Small intestine (tissue), 7 donors: ENCODE data around the gene CDH15. TPM values are rescaled to one million over a fixed set of nuclear protein-coding genes. Genes with fewer than 3 reads are reported as not detected.
"Not testable (repeated sequence)": the region's sequence is repeated elsewhere in the genome, so short reads cannot be mapped to it uniquely, and the experiment has no call there.

Experiments used
- DNase-seq, 2 donors: peaks; one replicate each; pipeline versions ENCODE4 v3.0.0 to v3.0.0-alpha.2; 2013
- FAIRE-seq: peaks from 2 replicates; lab custom pipeline; 2012; peaks lifted over from hg19 to GRCh38; lab: Jason Lieb, UNC
- H3K27ac ChIP-seq, 3 donors: one replicate each; pipeline ENCODE4 v1.5.1; 2013; ENCODE audit warnings: low read length in 2 of 3, mild to moderate bottlenecking in 2 of 3, control low read depth in 1 of 3, inconsistent platforms in 1 of 3, low read depth in 1 of 3, moderate library complexity in 1 of 3
- H3K27me3 ChIP-seq, 3 donors: one replicate each; pipeline ENCODE4 v1.6.1; 2013; ENCODE audit warnings: low read length in 3 of 3, inconsistent platforms in 1 of 3; ENCODE audit not compliant: control insufficient read depth in 3 of 3, insufficient read depth in 3 of 3
- H3K36me3 ChIP-seq, 3 donors: one replicate each; pipeline ENCODE4 v1.6.1; 2013; ENCODE audit warnings: low read length in 3 of 3, inconsistent platforms in 1 of 3, low read depth in 1 of 3, mild to moderate bottlenecking in 1 of 3, moderate library complexity in 1 of 3; ENCODE audit not compliant: control insufficient read depth in 3 of 3, insufficient read depth in 2 of 3
- H3K4me1 ChIP-seq, 3 donors: one replicate each; pipeline ENCODE4 v1.6.1; 2013; ENCODE audit warnings: low read length in 2 of 3, inconsistent platforms in 1 of 3, low read depth in 1 of 3, mild to moderate bottlenecking in 1 of 3, moderate library complexity in 1 of 3; ENCODE audit not compliant: control insufficient read depth in 3 of 3, insufficient read depth in 2 of 3
- H3K4me3 ChIP-seq, 3 donors: one replicate each; pipeline ENCODE4 v1.5.1; 2013; ENCODE audit warnings: low read length in 3 of 3, control low read depth in 1 of 3, inconsistent platforms in 1 of 3, low read depth in 1 of 3, mild to moderate bottlenecking in 1 of 3, moderate library complexity in 1 of 3
- H3K9me3 ChIP-seq, 2 donors: one replicate each; pipeline ENCODE4 v1.6.1; 2013; ENCODE audit warnings: low read depth in 1 of 2, low read length in 1 of 2; ENCODE audit not compliant: control insufficient read depth in 2 of 2, insufficient read depth in 1 of 2
- WGBS, 3 donors: extraction: QIAGEN DNeasy Blood & Tissue Kit; methylation state at CpG; one replicate each; pipeline ENCODE4 v1.1.7; 2013; 5-methylcytosine and 5-hydroxymethylcytosine counted together
- polyA plus RNA-seq, 4 donors: library from polyadenylated mRNA; stranded (reverse) in 3 of 4; unstranded in 1 of 4; fragments of 200-250 nt in 3 of 4; fragments of 120-200 nt in 1 of 4; gene quantifications; one replicate each; pipeline versions ENCODE4 v1.2.1 to v1.2.3, GENCODE V29; 2013
- donor health status: healthy with polysubstance abuse.
- donor health status: control.
- donor health status: control.
- donor health status: Bipolar disorder and iron deficiency.
- donor health status: healthy.

Gene CDH15
- polyA plus RNA-seq, 4 donors = 0.04 to 0.66 TPM; not detected in 2

DNA sequence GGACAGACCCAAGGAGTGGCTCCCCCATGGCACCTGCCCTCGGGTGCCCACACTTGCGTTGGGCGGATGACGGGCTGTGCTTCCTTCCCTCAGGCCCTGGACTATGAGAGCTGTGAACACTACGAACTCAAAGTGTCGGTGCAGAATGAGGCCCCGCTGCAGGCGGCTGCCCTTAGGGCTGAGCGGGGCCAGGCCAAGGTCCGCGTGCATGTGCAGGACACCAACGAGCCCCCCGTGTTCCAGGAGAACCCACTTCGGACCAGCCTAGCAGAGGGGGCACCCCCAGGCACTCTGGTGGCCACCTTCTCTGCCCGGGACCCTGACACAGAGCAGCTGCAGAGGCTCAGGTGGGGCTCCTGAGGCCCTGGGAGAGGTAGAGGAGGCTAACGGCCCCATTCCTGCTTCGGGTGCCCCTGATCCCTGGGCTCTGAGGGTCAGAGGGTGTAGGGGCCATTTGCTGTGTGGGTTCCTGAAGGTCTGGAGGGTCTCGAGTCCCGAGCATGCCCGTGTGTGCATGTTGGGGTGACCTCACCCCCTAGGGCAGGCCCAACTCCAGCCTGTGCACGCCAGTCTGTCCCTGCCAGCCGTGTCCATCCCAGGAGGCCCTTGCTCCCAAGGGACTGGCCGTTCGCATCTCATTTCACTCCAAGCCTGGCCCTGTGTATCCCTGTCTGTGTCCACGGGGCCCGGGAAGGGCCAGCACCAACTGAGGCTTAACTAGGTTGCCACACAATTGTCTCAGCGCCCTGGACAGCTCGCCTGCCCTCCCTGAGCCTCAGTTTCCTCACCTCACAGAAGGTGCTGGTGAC lies 18.8 kb downstream of the CDH15 start:
- no peak for FAIRE-seq
- Histone ChIP-seq H3K27ac (no peak overlapping the region), H3K27me3 (peaks cover 0 to 18% (median 3%) of the 10 kb centered on the region in 3 donors), H3K36me3 (no peaks in the 10 kb centered on the region), H3K9me3 (no peaks in the 10 kb centered on the region), H3K4me1 (no peaks in the 10 kb centered on the region), H3K4me3 (no peak overlapping the region)
- DNase-seq = no peak
- WGBS, 3 donors = 46 to 65% (median 56%) methylated on average over 26 to 28 of the region's 28 CpGs

DNA sequence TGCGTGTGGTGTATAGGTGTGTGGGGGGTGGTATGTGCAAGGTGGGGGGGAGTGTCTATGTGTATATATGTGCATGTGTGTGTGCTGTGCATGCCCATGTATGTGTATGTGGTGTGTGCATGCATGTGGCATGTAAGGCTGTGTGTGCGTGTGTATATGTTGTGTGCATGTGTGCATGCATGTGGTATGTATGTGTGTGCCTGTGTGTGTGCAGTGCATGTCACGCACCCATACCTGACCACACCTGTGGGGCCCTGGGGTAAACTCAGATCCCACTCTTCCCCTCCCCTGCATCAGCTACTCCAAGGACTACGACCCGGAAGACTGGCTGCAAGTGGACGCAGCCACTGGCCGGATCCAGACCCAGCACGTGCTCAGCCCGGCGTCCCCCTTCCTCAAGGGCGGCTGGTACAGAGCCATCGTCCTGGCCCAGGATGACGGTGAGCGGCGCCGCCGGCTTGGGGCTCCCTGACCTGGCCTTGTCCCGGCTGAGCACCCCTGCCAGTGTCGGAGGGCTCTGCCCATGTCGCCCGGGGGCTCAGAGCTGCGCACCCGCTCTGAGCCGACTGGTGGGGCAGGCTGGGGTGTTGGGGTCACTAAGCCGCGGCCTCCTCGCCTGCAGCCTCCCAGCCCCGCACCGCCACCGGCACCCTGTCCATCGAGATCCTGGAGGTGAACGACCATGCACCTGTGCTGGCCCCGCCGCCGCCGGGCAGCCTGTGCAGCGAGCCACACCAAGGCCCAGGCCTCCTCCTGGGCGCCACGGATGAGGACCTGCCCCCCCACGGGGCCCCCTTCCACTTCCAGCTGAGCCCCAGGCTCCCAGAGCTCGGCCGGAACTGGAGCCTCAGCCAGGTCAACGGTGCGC lies 19.7 kb downstream of the CDH15 start:
- Histone ChIP-seq H3K4me3 (no peak overlapping the region), H3K4me1 (no peaks in the 10 kb centered on the region), H3K9me3 (no peaks in the 10 kb centered on the region), H3K27me3 (peaks cover 0 to 18% (median 3%) of the 10 kb centered on the region in 3 donors), H3K27ac (no peak overlapping the region), H3K36me3 (no peaks in the 10 kb centered on the region)
- DNase-seq (no peak), FAIRE-seq (no peak)
- 49 to 57% (median 57%) methylated on average over 37 to 44 of the region's 44 CpGs for WGBS, 3 donors

DNA sequence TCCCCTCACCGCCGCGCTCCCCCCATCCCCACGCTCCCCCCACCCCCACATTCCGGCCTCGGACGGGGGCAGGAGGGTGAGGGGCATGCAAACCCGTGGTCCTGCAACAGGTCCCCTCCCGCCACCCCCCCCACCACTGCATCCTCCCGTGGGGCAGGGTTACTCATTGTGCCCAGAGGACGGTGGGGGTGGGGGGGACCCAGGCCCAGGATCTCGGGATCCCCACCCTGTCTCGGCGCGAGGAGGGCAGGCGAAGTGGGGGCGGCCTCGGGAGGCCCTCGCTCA lies 20.3 kb downstream of the CDH15 start:
- Histone ChIP-seq H3K4me3 (peak overlapping the region in 1 of 3 donors; percentile 39), H3K27me3 (peaks cover 0 to 18% (median 3%) of the 10 kb centered on the region in 3 donors), H3K4me1 (no peaks in the 10 kb centered on the region), H3K9me3 (no peaks in the 10 kb centered on the region), H3K36me3 (no peaks in the 10 kb centered on the region), H3K27ac (no peak overlapping the region)
- no peak for DNase-seq
- no peak for FAIRE-seq
- WGBS, 3 donors = 0 to 2% (median 0%) methylated on average over 5 to 19 of the region's 19 CpGs

DNA sequence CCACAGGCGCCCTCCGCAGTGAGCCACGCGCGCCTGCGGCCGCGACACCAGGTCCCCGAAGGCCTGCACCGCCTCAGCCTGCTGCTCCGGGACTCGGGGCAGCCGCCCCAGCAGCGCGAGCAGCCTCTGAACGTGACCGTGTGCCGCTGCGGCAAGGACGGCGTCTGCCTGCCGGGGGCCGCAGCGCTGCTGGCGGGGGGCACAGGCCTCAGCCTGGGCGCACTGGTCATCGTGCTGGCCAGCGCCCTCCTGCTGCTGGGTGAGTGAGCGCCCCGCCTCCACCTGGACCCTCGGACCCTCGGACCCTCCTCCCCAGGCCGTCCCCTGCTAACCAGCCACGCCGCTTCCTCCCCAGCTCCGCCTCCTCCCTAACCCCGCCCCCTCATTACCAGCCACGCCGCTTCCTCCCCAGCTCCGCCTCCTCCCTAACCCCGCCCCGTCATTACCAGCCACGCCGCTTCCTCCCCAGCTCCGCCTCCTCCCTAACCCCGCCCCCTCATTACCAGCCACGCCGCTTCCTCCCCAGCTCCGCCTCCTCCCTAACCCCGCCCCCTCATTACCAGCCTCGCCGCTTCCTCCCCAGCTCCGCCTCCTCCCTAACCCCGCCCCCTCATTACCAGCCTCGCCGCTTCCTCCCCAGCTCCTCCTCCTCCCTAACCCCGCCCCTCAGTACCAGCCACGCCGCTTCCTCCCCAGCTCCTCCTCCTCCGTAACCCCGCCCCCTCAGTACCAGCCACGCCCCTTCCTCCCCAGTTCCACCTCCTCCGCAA lies 20.8 kb downstream of the CDH15 start:
- not testable (repeated sequence) for FAIRE-seq, H3K9me3 ChIP-seq, H3K4me1 ChIP-seq, H3K36me3 ChIP-seq
- H3K27ac ChIP-seq = peak overlapping the region in 1 of 3 donors; percentile 25
- 1 to 5% (median 2%) methylated on average over 37 to 63 of the region's 63 CpGs for WGBS, 3 donors
- DNase-seq = peak in 1 of 2 donors; percentile 69
- H3K27me3 ChIP-seq = peaks cover 1 to 18% (median 3%) of the 10 kb centered on the region in 3 donors
- peak overlapping the region in 1 of 3 donors; percentile 39 for H3K4me3 ChIP-seq

DNA sequence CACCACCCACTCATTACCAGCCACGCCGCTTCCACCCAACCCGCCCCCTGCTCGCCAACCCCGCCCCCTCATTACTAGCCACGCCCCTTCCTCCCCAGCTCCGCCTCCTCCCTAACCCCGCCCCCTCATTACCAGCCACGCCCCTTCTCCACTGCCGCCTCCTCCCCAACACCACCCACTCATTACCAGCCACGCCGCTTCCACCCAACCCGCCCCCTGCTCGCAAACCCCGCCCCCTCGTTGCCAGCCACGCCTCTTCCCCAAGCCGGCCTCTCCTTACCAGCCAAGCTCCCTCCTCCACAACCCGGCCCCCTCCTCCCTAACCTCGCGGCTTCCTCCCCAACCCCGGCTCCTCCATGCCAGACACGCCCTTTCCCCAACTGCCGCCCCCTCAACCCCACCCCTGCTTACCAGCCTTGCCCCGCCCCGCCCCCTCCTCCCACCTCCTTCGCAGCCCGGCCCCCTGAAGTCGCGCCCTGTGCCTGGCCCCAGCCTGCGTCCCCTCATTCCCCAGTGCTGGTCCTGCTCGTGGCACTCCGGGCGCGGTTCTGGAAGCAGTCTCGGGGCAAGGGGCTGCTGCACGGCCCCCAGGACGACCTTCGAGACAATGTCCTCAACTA lies 21.5 kb downstream of the CDH15 start:
- Histone ChIP-seq H3K4me3 (peak overlapping the region in 1 of 3 donors; percentile 10), H3K27me3 (peaks cover 3 to 19% (median 4%) of the 10 kb centered on the region in 3 donors), H3K27ac (no peak overlapping the region), H3K4me1 (no peaks in the 10 kb centered on the region), H3K9me3 (no peaks in the 10 kb centered on the region), H3K36me3 (no peaks in the 10 kb centered on the region)
- no peak for FAIRE-seq
- 7 to 16% (median 16%) methylated on average over 29 to 39 of the region's 39 CpGs for WGBS, 3 donors
- DNase-seq = no peak

DNA sequence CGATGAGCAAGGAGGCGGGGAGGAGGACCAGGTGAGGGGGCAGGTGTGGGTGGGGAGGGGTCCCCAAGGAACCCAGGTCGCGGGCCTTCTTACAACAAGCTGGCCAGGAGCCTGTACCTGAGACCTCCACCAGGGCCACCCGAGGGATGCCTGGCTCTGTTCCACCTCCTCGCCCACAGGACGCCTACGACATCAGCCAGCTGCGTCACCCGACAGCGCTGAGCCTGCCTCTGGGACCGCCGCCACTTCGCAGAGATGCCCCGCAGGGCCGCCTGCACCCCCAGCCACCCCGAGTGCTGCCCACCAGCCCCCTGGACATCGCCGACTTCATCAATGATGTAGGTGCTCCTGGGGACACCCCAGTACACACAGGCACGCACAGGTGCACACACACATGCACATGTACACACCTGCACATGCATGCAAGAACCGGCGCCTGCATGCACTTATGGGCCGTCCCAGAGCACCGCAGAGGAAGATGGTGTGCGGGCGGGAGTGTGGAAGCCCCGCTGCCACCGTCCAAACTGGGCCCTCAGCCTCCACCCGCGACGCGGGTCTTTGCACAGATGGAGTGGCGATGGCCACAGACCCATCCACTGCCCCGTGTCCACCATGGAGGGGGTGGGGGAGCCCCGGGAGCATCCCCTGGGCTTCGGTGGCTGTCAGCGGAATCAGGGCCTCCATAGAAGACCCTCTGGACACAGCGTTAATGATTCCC lies 22.2 kb downstream of the CDH15 start:
- H3K4me1 ChIP-seq = no peaks in the 10 kb centered on the region
- 68 to 73% (median 72%) methylated on average over 35 to 38 of the region's 38 CpGs for WGBS, 3 donors
- no peaks in the 10 kb centered on the region for H3K9me3 ChIP-seq
- no peak for DNase-seq
- H3K27me3 ChIP-seq = peaks cover 3 to 21% (median 7%) of the 10 kb centered on the region in 3 donors
- no peak overlapping the region for H3K27ac ChIP-seq
- no peak for FAIRE-seq
- H3K36me3 ChIP-seq = no peaks in the 10 kb centered on the region
- peak overlapping the region in 1 of 3 donors; percentile 10 for H3K4me3 ChIP-seq

DNA sequence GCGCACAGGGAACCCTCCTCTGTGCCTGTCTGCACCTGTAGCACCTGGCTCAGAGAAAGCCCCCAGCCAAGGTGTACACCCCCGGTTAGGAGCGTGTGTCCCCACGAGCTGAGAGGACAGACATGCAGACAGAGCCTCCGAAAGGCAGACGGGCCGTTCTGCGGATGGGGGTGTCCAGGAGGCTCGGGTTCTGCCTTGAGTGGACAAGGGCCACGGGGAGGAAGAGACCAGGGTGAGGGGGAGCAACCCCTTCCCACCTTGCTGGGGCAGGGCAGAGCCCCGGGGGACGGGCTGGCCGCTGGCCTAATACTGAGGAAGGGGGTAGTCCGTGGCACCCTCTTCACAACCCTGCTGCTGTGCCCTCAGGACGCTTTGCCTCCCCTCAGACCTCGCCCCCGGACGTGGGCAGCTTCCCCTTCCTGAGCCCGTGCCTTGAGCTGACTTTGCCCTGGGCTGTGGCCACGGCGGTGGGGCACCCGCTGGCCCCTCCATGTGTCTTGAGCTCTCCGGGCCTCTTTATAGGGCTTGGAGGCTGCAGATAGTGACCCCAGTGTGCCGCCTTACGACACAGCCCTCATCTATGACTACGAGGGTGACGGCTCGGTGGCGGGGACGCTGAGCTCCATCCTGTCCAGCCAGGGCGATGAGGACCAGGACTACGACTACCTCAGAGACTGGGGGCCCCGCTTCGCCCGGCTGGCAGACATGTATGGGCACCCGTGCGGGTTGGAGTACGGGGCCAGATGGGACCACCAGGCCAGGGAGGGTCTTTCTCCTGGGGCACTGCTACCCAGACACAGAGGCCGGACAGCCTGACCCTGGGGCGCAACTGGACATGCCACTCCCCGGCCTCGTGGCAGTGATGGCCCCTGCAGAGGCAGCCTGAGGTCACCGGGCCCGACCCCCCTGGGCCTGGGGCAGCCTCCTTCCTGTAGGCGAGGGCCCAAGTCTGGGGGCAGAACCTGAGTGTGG lies 23.1 kb downstream of the CDH15 start:
- peak in 1 of 2 donors; percentile 30 for DNase-seq
- Histone ChIP-seq H3K27ac (no peak overlapping the region), H3K4me1 (peaks cover 0 to under 1% (median 0%) of the 10 kb centered on the region in 3 donors), H3K9me3 (no peaks in the 10 kb centered on the region), H3K27me3 (peaks cover 3 to 29% (median 8%) of the 10 kb centered on the region in 3 donors), H3K4me3 (no peak overlapping the region), H3K36me3 (no peaks in the 10 kb centered on the region)
- WGBS, 3 donors = 77 to 82% (median 79%) methylated on average over 41 to 45 of the region's 45 CpGs
- FAIRE-seq = no peak
